ENCODE measurements around the gene SMAD6.

DNA sequence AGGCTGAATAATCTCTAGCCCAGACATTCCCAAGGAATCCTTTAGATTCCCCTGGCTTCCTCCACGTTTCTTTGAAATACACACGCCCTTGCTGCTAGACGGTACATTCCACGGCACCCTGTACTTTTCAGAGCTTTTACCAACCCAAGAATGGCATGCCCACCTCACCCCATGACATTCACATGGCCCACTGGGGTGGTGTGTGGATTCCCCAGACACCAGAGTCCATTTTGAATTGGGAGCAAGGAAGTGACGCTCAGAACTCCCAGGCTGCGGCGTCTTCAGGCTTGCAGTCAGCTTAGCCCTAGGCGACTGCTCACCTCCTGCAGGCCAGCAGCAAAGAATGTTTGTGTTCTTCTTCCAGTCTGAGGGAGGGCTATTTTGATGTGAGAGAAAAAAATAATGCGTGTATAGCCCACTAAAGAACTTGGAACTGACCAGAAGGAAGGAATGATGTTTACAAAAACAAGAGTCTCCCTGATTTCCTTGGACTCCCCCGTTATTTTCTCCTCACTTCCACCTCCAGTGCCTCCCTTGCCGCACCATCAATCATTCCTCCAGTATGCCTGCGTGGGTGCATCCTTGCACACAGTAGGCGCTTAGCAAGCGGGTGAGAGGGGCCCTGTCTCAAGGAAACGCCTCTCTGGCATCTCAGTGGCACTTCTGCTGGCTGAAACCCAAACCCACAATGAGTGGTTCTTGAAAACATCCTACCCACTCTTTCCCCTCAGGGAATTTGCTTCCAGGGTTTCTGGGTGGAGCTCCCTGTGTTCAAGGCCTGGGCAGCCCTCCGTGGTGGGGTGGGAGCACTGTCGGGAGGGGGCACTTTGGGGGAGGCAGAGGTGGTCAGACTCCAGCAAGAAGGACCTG lies 59.9 kb downstream of the SMAD6 start:
- no peak for TF ChIP-seq POLR2A (IDR thresholded peaks at IDR 0.05; ENCODE audit: extremely low read depth, insufficient read length)
- TF ChIP-seq, protein P1, sequence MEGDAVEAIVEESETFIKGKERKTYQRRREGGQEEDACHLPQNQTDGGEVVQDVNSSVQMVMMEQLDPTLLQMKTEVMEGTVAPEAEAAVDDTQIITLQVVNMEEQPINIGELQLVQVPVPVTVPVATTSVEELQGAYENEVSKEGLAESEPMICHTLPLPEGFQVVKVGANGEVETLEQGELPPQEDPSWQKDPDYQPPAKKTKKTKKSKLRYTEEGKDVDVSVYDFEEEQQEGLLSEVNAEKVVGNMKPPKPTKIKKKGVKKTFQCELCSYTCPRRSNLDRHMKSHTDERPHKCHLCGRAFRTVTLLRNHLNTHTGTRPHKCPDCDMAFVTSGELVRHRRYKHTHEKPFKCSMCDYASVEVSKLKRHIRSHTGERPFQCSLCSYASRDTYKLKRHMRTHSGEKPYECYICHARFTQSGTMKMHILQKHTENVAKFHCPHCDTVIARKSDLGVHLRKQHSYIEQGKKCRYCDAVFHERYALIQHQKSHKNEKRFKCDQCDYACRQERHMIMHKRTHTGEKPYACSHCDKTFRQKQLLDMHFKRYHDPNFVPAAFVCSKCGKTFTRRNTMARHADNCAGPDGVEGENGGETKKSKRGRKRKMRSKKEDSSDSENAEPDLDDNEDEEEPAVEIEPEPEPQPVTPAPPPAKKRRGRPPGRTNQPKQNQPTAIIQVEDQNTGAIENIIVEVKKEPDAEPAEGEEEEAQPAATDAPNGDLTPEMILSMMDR (IDR thresholded peaks at IDR 0.05; ENCODE audit: low read depth, low read length), result no peak
- TF ChIP-seq, protein P2, sequence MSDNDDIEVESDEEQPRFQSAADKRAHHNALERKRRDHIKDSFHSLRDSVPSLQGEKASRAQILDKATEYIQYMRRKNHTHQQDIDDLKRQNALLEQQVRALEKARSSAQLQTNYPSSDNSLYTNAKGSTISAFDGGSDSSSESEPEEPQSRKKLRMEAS (IDR thresholded peaks at IDR 0.05; ENCODE audit: low read depth, low read length), result no peak
